Effector memory CD4-positive, alpha-beta T cell (primary cell): ENCODE measurements around the gene B4GALNT3.

Experiments used
- DNase-seq, 3 donors: peaks; one replicate each; pipeline ENCODE4 v3.0.0-alpha.2; 2020
- H3K27ac ChIP-seq: 2 replicates; pipeline ENCODE4 v1.7.0; 2013; ENCODE audit warnings: mild to moderate bottlenecking, low read length, moderate library complexity; ENCODE audit not compliant: insufficient read depth, poor library complexity, severe bottlenecking
- H3K27me3 ChIP-seq: replicated peaks from 2 replicates; pipeline ENCODE4 v1.7.0; 2013; ENCODE audit warnings: mild to moderate bottlenecking, low read length; ENCODE audit not compliant: insufficient read depth, control insufficient read depth, poor library complexity, severe bottlenecking
- H3K36me3 ChIP-seq: 2 replicates; pipeline ENCODE4 v1.7.0; 2013; ENCODE audit warnings: mild to moderate bottlenecking, low read length, moderate library complexity; ENCODE audit not compliant: control insufficient read depth, insufficient read depth
- H3K4me1 ChIP-seq: 2 replicates; pipeline ENCODE4 v1.7.0; 2013; ENCODE audit warnings: low read length, mild to moderate bottlenecking; ENCODE audit not compliant: control insufficient read depth, insufficient read depth, poor library complexity, severe bottlenecking
- H3K4me3 ChIP-seq: 2 replicates; pipeline ENCODE4 v1.7.0; 2013; ENCODE audit warnings: low read length, low read depth, mild to moderate bottlenecking; ENCODE audit not compliant: insufficient read depth, poor library complexity, severe bottlenecking
- H3K9me3 ChIP-seq: 2 replicates; pipeline ENCODE4 v1.7.0; 2013; ENCODE audit warnings: mild to moderate bottlenecking, low read length, moderate library complexity; ENCODE audit not compliant: control insufficient read depth

B4GALNT3 gene

DNA sequence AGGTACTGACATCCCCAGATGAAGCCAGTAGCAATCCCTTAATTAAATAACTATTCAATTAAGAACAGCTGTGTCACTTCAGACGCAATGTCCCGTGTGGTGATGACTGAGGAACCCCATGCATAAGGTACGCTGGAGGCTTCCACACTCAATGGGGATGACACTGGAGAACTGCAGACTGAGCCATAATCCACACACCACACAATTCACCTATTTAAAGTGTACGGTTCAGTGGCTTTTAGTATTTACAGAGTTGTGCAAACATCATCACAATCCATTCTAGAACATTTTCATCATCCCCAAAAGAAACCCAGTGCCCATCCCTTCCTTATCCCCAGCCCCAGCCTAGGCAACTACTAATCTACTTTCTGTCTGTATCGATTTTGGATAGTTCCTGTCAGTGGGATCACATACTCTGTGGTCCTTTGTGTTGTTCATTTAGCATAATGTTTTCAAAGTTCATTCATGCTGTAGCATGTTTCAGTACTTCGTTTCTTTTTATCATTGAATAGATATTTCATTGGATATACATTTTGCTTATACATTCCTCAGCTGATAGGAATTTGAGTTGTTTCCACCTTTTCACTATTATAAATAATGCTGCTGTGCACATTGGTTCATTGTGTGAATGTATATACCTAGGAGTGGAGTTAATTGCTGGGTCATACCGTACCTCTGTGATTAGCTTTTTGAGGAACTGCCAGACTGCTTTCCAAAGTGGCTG lies 142.4 kb downstream of the B4GALNT3 start:
- Histone ChIP-seq H3K4me3 (no peak overlapping the region), H3K27ac (no peak overlapping the region), H3K9me3 (no peaks in the 10 kb centered on the region), H3K4me1 (no peaks in the 10 kb centered on the region), H3K36me3 (no peaks in the 10 kb centered on the region), H3K27me3 (no peaks in the 10 kb centered on the region)
- DNase-seq, result no peak

DNA sequence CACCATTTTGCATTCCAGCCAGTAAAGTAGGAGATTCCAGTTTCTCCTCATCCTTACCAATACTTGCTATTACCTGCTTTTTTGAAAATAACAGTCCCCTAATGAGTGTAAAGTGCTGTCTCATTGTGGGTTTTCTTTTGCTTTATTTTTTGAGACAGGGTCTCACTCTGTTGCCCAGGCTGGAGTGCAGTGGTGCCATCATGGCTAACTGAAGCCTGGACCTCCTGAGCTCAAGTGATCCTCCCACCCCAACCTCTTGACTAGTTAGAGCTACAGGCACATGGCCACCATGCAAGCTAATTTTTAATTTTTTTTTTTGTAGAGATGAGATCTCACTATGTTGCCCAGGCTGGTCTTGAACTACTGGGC lies 142.9 kb downstream of the B4GALNT3 start:
- H3K4me3 ChIP-seq, result no peak overlapping the region
- no peaks in the 10 kb centered on the region for H3K4me1 ChIP-seq
- no peak for DNase-seq
- no peak overlapping the region for H3K27ac ChIP-seq
- H3K9me3 ChIP-seq, result no peaks in the 10 kb centered on the region
- no peaks in the 10 kb centered on the region for H3K27me3 ChIP-seq
- no peaks in the 10 kb centered on the region for H3K36me3 ChIP-seq

- no peak overlapping the region for H3K4me3 ChIP-seq
- no peaks in the 10 kb centered on the region for H3K9me3 ChIP-seq
- H3K36me3 ChIP-seq, result no peaks in the 10 kb centered on the region
- H3K27me3 ChIP-seq, result no peaks in the 10 kb centered on the region
- DNase-seq, result no peak
- H3K27ac ChIP-seq, result no peak overlapping the region
- H3K4me1 ChIP-seq, result peaks cover 2% of the 10 kb centered on the region
Observed at GRCh38 chr12:604956-605355, 145.2 kb downstream of the B4GALNT3 start.

DNA sequence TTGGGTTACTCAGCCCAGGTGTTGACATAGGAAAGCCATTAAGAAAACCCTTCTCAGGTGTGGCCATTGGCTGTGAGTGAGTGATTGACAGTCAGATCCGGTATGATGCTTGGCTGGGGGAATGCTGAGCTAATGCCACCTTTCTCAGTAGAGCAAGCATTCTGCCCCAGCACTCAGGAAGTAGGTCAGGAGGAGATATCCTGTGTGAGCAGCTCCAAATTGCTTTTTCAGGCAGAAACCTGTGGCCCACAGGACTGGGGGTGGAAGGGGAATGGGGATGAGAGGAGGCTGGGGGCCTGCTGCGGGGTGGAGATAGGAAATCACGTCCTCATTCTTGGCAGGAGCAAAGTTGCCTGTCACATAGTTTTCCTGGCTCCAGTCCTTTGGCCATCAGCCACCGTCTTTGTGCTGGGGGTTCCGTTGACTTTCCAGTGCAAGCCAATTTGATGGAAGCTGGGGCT lies 147.8 kb downstream of the B4GALNT3 start:
- no peak for DNase-seq
- Histone ChIP-seq H3K27ac (no peak overlapping the region), H3K36me3 (no peaks in the 10 kb centered on the region), H3K9me3 (no peaks in the 10 kb centered on the region), H3K4me1 (peaks cover 7% of the 10 kb centered on the region), H3K27me3 (no peaks in the 10 kb centered on the region), H3K4me3 (no peak overlapping the region)

DNA sequence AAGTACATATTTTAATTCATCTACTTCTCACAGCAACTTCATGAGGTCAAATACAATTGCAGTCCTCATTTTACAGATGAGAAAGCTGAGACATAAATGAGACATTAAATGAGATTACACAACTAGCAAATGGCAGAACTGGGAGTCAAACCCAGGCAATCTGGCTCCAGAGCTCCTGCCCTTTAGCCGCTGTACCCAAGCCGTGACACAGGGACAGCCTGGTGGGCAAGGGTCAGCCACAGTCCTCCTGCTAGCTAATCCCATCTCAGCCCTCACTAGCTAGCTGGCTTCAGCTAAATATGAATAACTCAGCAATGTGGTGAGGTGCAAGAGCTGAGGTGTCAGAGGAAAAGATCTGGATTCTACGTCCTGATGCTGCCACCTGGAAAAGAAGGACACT lies 148.7 kb downstream of the B4GALNT3 start:
- Histone ChIP-seq H3K36me3 (no peaks in the 10 kb centered on the region), H3K27me3 (no peaks in the 10 kb centered on the region), H3K4me3 (no peak overlapping the region), H3K27ac (no peak overlapping the region), H3K4me1 (peaks cover 7% of the 10 kb centered on the region), H3K9me3 (no peaks in the 10 kb centered on the region)
- DNase-seq, result no peak

DNA sequence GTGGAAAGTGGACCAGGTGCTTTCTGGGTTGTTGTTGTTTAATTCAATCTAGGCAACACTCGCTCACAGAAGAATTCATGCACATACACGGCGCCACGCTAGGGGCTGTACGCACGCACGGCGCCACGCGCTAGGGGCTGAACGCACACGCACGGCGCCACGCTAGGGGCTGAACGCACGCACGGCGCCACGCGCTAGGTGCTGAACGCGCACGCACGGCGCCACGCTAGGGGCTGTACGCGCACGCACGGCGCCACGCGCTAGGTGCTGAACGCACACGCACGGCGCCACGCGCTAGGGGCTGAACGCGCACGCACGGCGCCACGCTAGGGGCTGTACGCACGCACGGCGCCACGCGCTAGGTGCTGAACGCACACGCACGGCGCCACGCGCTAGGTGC lies 149.2 kb downstream of the B4GALNT3 start:
- H3K9me3 ChIP-seq, result no peaks in the 10 kb centered on the region
- no peak overlapping the region for H3K4me3 ChIP-seq
- H3K4me1 ChIP-seq, result peaks cover 7% of the 10 kb centered on the region

DNA sequence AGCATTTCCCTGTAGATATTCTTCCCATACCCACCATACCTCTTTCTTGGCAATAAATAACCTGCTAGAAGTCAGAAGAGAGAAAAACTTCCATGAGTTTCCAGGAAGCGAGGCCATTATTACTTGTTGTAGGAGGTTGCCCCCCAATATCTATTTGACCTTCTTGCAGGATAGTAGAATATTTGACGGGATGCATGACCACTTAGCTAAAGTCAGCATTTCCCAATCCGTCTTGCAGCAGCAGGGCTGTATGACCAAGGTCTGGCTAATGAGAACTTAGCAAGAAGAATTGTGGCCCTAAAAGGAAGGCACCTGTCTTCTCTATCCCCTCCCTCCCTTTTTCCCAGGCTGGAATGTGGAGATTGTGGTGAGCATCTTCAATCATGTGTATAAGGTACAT lies 152.0 kb downstream of the B4GALNT3 start:
- no peak overlapping the region for H3K27ac ChIP-seq
- no peaks in the 10 kb centered on the region for H3K9me3 ChIP-seq
- no peak overlapping the region for H3K4me3 ChIP-seq
- no peaks in the 10 kb centered on the region for H3K27me3 ChIP-seq
- no peak for DNase-seq
- H3K4me1 ChIP-seq, result peaks cover 7% of the 10 kb centered on the region
- no peaks in the 10 kb centered on the region for H3K36me3 ChIP-seq

More for the DNA sequence above, 149.2 kb downstream of the B4GALNT3 start:
- Histone ChIP-seq H3K36me3 (no peaks in the 10 kb centered on the region), H3K27ac (no peak overlapping the region), H3K27me3 (no peaks in the 10 kb centered on the region)
- DNase-seq, result no peak

DNA sequence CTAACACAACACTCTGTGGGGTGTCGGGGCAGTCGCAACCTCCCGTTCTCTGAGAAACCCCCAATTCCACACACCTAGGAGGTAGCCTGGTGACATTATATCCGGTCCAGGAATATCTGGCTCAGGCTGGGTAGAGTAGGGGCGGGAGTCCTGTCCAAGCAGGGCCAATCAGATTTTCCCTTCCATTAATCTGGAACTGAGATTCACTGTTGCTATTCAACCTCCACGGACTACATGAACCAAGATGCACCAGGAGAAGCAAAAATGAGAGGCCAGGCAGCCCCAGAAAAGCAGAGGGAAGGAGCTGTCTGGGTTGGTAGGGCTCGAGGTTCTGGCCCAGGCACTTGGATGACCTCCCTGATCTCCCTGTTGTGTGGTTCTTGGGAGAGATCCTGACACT lies 152.6 kb downstream of the B4GALNT3 start:
- Histone ChIP-seq H3K4me3 (no peak overlapping the region), H3K36me3 (no peaks in the 10 kb centered on the region), H3K4me1 (peaks cover 7% of the 10 kb centered on the region), H3K9me3 (no peaks in the 10 kb centered on the region), H3K27ac (no peak overlapping the region), H3K27me3 (no peaks in the 10 kb centered on the region)
- no peak for DNase-seq

- H3K27me3 ChIP-seq, result no peaks in the 10 kb centered on the region
- H3K9me3 ChIP-seq, result no peaks in the 10 kb centered on the region
- no peak for DNase-seq
- H3K4me1 ChIP-seq, result peaks cover 7% of the 10 kb centered on the region
- no peaks in the 10 kb centered on the region for H3K36me3 ChIP-seq
- H3K4me3 ChIP-seq, result no peak overlapping the region
- no peak overlapping the region for H3K27ac ChIP-seq
Observed at GRCh38 chr12:612886-613285, 153.1 kb downstream of the B4GALNT3 start.
